ENCODE results near the gene XCL2.

- TF ChIP-seq CTCF (IDR thresholded peaks at IDR 0.05) (no peak), POLR2A (IDR thresholded peaks at IDR 0.05) (no peak)
These were observed 7.9 kb upstream of the XCL2 start for GRCh38 chr1:168551688-168552087.
